Right lobe of liver (tissue), 6 donors: ENCODE data around the gene AQP7. TPM values are rescaled to one million over a fixed set of nuclear protein-coding genes. Genes with fewer than 3 reads are reported as not detected.
A peak's percentile ranks its signal among the peaks of the same experiment; 100 is the strongest.
"Not testable (repeated sequence)": the region's sequence is repeated elsewhere in the genome, so short reads cannot be mapped to it uniquely, and the experiment has no call there.

ENCODE experiments used
- ATAC-seq, 4 donors: fragments of 200-7000 bp; cut with Tn5 transposase; one replicate each; pipeline ENCODE4 v1.9.1; 2020; ENCODE audit warnings: mild to moderate bottlenecking in 4 of 4, moderate library complexity in 4 of 4
- DNase-seq, 3 donors: peaks; one replicate each; pipeline ENCODE4 v3.0.0-alpha.2; 2020
- H3K27ac ChIP-seq, 3 donors: fragments of 200-600 bp; one replicate each; pipeline ENCODE4 v1.8.0; 2022
- H3K27me3 ChIP-seq, 2 donors: fragments of 200-600 bp; one replicate each; pipeline ENCODE4 v1.8.0; 2022
- H3K36me3 ChIP-seq, 4 donors: fragments of 200-600 bp; sonication (generic) in 1 of 4; one replicate each; pipeline versions ENCODE4 v1.5.1 to v1.8.0; 2017 to 2022; ENCODE audit warnings: control low read depth in 1 of 4
- H3K4me1 ChIP-seq, 4 donors: fragments of 200-600 bp; sonication (generic) in 1 of 4; one replicate each; pipeline versions ENCODE4 v1.5.1 to v1.8.0; 2017 to 2022; ENCODE audit warnings: control low read depth in 1 of 4
- H3K4me3 ChIP-seq, 3 donors: fragments of 200-600 bp; one replicate each; pipeline ENCODE4 v1.8.0; 2022
- H3K9me3 ChIP-seq, 4 donors: fragments of 200-600 bp; sonication (generic) in 1 of 4; one replicate each; pipeline versions ENCODE4 v1.5.1 to v1.8.0; 2017 to 2022; ENCODE audit warnings: control low read depth in 1 of 4
- POLR2A ChIP-seq: fragments of 450-650 bp; IDR thresholded peaks from one replicate; pipeline ENCODE4 v1.6.1; 2017; ENCODE audit warnings: antibody characterized with exemption, mild to moderate bottlenecking
- WGBS: methylation state at CpG from one replicate; pipeline ENCODE4 v1.1.6; 2018; ENCODE audit warnings: low coverage, low lambda C conversion rate; ENCODE audit not compliant: insufficient coverage; ENCODE audit errors: missing lambda C conversion rate; 5-methylcytosine and 5-hydroxymethylcytosine counted together
- intact Hi-C, 2 donors: fragments of 100-400 bp; cut with DNase I; formaldehyde crosslinking; loops; one replicate each; pipeline versions ENCODE4 v1.11.2 to v1.14.1; 2022
- total RNA-seq, 6 experiments: library from RNA; depleted of rRNA in 2 of 6; stranded (reverse); fragments of >200 nt in 2 of 6; fragmentation: NEBNext Ultra II Directional in 3 of 6; extraction: Animal tissue kit (Norgen Biotek cat#: 25700) in 3 of 6; gene quantifications; one replicate each; pipeline versions ENCODE4 v1.1.0 to v1.2.4, GENCODE V29; 2016 to 2023
- TF ChIP-seq, protein P1 (sequence below), 4 donors: fragments of 200-600 bp in 3 of 4; fragments of 450-650 bp in 1 of 4; IDR thresholded peaks; one replicate each; pipeline versions ENCODE4 v1.5.1 to v1.8.0; 2016 to 2022; ENCODE audit warnings: antibody characterized with exemption in 4 of 4, mild to moderate bottlenecking in 2 of 4
- donor health status: DM: no; HTN: yes; CAD: no.
- donor health status: DM: no; HTN: no; CAD: no.
- donor health status: DM: no; HTN: no; CAD: no.
- donor health status: DM: no; HTN: yes; CAD: no.
- donor health status: DM: no; HTN: yes; CAD: no.

The AQP7 gene
- total RNA-seq, 6 experiments from 2014 or later = 10.4 to 25.1 (median 16.6) TPM

DNA sequence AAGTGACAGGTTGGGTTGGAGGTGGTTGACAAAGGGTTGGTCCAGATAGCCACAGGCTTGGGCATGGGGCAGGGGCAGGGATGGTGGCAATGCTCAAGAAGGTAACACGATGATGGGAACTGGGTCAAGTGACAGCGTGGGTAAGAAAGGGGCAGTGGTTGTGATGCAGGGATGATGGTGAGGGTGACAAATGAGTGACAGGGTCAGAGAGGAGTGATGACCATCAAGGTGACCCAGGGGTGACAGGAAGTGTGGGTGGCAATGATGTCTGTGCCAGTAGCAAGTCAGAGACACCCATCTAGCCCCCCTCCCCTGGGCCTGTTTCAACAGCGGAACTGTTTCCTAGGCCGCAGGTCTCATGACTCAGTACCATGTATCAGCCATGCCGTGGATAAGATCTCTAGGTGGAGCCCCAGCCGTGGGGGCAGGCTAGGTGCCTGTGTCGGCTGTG is 24.5 kb upstream of the AQP7 start:
- WGBS = 100% methylated on average over 2 of the region's 7 CpGs
- no peak for DNase-seq
- no peak overlapping the region for H3K4me3 ChIP-seq
- H3K9me3 ChIP-seq = no peaks in the 10 kb centered on the region
- no peaks in the 10 kb centered on the region for H3K36me3 ChIP-seq
- H3K27me3 ChIP-seq = no peaks in the 10 kb centered on the region
- ATAC-seq = peak in 1 of 4 donors; percentile 19
- TF ChIP-seq, protein P1, sequence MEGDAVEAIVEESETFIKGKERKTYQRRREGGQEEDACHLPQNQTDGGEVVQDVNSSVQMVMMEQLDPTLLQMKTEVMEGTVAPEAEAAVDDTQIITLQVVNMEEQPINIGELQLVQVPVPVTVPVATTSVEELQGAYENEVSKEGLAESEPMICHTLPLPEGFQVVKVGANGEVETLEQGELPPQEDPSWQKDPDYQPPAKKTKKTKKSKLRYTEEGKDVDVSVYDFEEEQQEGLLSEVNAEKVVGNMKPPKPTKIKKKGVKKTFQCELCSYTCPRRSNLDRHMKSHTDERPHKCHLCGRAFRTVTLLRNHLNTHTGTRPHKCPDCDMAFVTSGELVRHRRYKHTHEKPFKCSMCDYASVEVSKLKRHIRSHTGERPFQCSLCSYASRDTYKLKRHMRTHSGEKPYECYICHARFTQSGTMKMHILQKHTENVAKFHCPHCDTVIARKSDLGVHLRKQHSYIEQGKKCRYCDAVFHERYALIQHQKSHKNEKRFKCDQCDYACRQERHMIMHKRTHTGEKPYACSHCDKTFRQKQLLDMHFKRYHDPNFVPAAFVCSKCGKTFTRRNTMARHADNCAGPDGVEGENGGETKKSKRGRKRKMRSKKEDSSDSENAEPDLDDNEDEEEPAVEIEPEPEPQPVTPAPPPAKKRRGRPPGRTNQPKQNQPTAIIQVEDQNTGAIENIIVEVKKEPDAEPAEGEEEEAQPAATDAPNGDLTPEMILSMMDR (IDR thresholded peaks at IDR 0.05) = no peak
- no peak for TF ChIP-seq POLR2A
- intact Hi-C loops = no loop called here
- H3K27ac ChIP-seq = no peak overlapping the region
- peaks cover 0 to 15% (median 0%) of the 10 kb centered on the region in 4 donors for H3K4me1 ChIP-seq

DNA sequence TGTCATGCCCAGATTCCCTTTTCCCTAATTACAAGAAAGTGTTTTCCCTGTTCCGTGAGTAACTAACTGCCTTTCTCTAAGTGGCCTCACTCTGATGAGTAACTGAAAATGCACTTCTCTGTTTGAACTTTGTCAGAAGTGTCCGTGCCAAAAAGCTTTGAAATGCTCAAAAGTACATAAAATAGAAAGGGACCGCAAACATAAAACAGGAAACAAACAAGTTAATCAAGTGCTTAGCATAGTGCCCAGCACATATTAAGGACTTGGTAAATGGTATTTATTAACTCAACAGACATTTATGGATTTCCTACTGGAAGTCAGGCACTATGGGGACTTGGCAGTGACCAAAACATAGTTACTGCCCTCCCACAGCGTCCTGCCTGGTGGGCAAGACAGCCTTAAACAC is 22.8 kb upstream of the AQP7 start:
- ATAC-seq = peak; percentile 53 to 81 (median 68)
- H3K9me3 ChIP-seq = no peaks in the 10 kb centered on the region
- 29% methylated on average over 4 of the region's 4 CpGs for WGBS
- no peaks in the 10 kb centered on the region for H3K27me3 ChIP-seq
- H3K4me3 ChIP-seq = no peak overlapping the region
- intact Hi-C loops = no loop called here
- DNase-seq = no peak
- H3K27ac ChIP-seq = no peak overlapping the region
- TF ChIP-seq, protein P1 (IDR thresholded peaks at IDR 0.05) = no peak
- no peak for TF ChIP-seq POLR2A
- peaks cover 0 to 3% (median 0%) of the 10 kb centered on the region in 4 donors for H3K4me1 ChIP-seq
- no peaks in the 10 kb centered on the region for H3K36me3 ChIP-seq

DNA sequence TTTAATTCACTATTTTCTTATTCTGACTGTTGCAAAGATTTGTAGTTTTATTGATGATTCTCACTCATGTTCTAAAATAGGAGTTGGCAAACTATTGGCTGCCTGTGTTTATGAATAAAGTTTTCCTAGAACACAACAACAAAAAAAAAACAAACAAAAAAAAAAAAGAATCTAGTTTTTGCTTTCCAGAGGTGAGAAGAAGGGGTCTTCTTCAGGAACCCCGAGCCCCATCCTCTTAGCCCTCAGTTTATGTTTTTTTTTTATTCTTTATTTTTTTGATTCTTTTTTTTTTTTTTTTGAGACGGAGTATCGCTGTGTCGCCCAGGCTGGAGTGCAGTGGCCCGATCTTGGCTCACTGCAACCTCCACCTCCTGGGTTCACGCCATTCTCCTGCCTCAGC is 22.1 kb upstream of the AQP7 start:
- H3K27ac ChIP-seq, intact Hi-C loops, DNase-seq, H3K27me3 ChIP-seq, H3K4me3 ChIP-seq, H3K9me3 ChIP-seq, H3K36me3 ChIP-seq, H3K4me1 ChIP-seq, ATAC-seq: not testable (repeated sequence)
- WGBS = 95% methylated on average over 4 of the region's 6 CpGs

- H3K9me3 ChIP-seq, DNase-seq, H3K4me1 ChIP-seq, H3K36me3 ChIP-seq, intact Hi-C loops, ATAC-seq, H3K27ac ChIP-seq, H3K4me3 ChIP-seq, H3K27me3 ChIP-seq: not testable (repeated sequence)
- WGBS = 36% methylated on average over 1 of the region's 7 CpGs
These were observed 21.7 kb upstream of the AQP7 start for GRCh38 chr9:33424043-33424442.

GRCh38 chr9:33419708-33420303 is 17.4 kb upstream of the AQP7 start:
- 83% methylated on average over 10 of the region's 10 CpGs for WGBS
- intact Hi-C loops = no loop called here
- no peaks in the 10 kb centered on the region for H3K9me3 ChIP-seq
- H3K36me3 ChIP-seq = no peaks in the 10 kb centered on the region
- ATAC-seq = no peak
- no peak overlapping the region for H3K4me3 ChIP-seq
- TF ChIP-seq, protein P1 (IDR thresholded peaks at IDR 0.05) = no peak
- TF ChIP-seq POLR2A = no peak
- H3K27me3 ChIP-seq = no peaks in the 10 kb centered on the region
- no peak overlapping the region for H3K27ac ChIP-seq
- H3K4me1 ChIP-seq = peaks cover 0 to 17% (median 8%) of the 10 kb centered on the region in 4 donors
- DNase-seq = no peak
